HepG2 (cell line): ENCODE data around the gene POLA2. TPM values are rescaled to one million over a fixed set of nuclear protein-coding genes. Genes with fewer than 3 reads are reported as not detected.

Experiments
- ATAC-seq: fragments of 200-7000 bp; cut with Tn5 transposase; 3 replicates; pipeline ENCODE4 v1.9.1; 2020; ENCODE audit warnings: mild to moderate bottlenecking, moderate library complexity
- BruUV-seq: library from RNA; stranded (reverse); fragments of 400-500 nt; replicated peaks from 2 replicates; lab custom pipeline; 2021; lab: Mats Ljungman, UMichigan
- CTCF ChIA-PET: fragments of 300-600 bp; formaldehyde crosslinking; extraction: SDS; loops from one replicate; lab custom pipeline; 2021; ENCODE audit warnings: low total read pairs, inconsistent platforms, low intra/inter-chr PET ratio; lab: Yijun Ruan, JAX
- POLR2A ChIA-PET: fragments of 350-600 bp; sonication (Branson Sonifier 250); formaldehyde crosslinking; loops from one replicate; lab custom pipeline; 2020; ENCODE audit warnings: antibody characterized with exemption, inconsistent platforms; lab: Yijun Ruan, JAX
- DNase-seq: peaks from one replicate; pipeline ENCODE4 v3.0.0-alpha.2; 2015; ENCODE audit warnings: low spot score
- FAIRE-seq: peaks from 3 replicates; lab custom pipeline; 2011; peaks lifted over from hg19 to GRCh38; lab: Jason Lieb, UNC
- H2AFZ ChIP-seq: one replicate; pipeline ENCODE4 v1.6.1; 2011; ENCODE audit warnings: low read length, inconsistent platforms
- H3K27ac ChIP-seq: fragments of 300-600 bp; 3 replicates; pipeline ENCODE4 v1.8.0; 2011; ENCODE audit warnings: mixed run types, mild to moderate bottlenecking, mixed read lengths, low read length, inconsistent platforms; ENCODE audit not compliant: insufficient read depth; ENCODE audit errors: extremely low read length
- H3K27me3 ChIP-seq, 2 experiments: fragments of 200-600 bp in 1 of 2; 2 replicates in 1 of 2; 3 replicates in 1 of 2; pipeline versions ENCODE4 v1.6.0 to v1.8.0; 2011; ENCODE audit warnings: low read length in 2 of 2, mild to moderate bottlenecking in 2 of 2, moderate library complexity in 2 of 2, inconsistent platforms in 1 of 2; ENCODE audit not compliant: insufficient read depth in 2 of 2, control insufficient read depth in 1 of 2
- H3K36me3 ChIP-seq, 2 experiments: fragments of 200-600 bp in 1 of 2; replicated peaks in 1 of 2; 2 replicates in 1 of 2; 3 replicates in 1 of 2; pipeline versions ENCODE4 v1.5.1 to v1.8.0; 2011; ENCODE audit warnings: low read length in 2 of 2, inconsistent platforms in 1 of 2; ENCODE audit not compliant: insufficient read depth in 2 of 2, control insufficient read depth in 1 of 2
- H3K4me1 ChIP-seq: 2 replicates; pipeline ENCODE4 v1.5.1; 2012; ENCODE audit warnings: low read length, inconsistent platforms; ENCODE audit not compliant: insufficient read depth
- H3K4me2 ChIP-seq: 2 replicates; pipeline ENCODE4 v1.6.0; 2011; ENCODE audit warnings: low read depth, low read length, inconsistent platforms
- H3K4me3 ChIP-seq, 3 experiments: fragments of 200-600 bp in 1 of 3; sonication (generic), shearing (Covaris generic) in 1 of 3; replicated peaks in 1 of 3; 2 replicates each; pipeline ENCODE4 v1.5.1; 2011 to 2016; ENCODE audit warnings: low read length in 3 of 3, inconsistent platforms in 2 of 3, low read depth in 2 of 3, mild to moderate bottlenecking in 2 of 3, control low read depth in 1 of 3, mixed read lengths in 1 of 3; ENCODE audit not compliant: insufficient read depth in 1 of 3
- H3K79me2 ChIP-seq: one replicate; pipeline ENCODE4 v1.6.1; 2011; ENCODE audit warnings: low read length, inconsistent platforms; ENCODE audit not compliant: insufficient read depth
- H3K9ac ChIP-seq: 2 replicates; pipeline ENCODE4 v1.6.0; 2011; ENCODE audit warnings: mild to moderate bottlenecking, low read depth, low read length, inconsistent platforms; ENCODE audit not compliant: insufficient read depth
- H3K9me3 ChIP-seq: 2 replicates; pipeline ENCODE4 v1.5.1; 2012; ENCODE audit warnings: mild to moderate bottlenecking, low read length
- H4K20me1 ChIP-seq: 2 replicates; pipeline ENCODE4 v1.6.0; 2011; ENCODE audit warnings: inconsistent platforms, mild to moderate bottlenecking, low read length, moderate library complexity; ENCODE audit not compliant: insufficient read depth
- ARHGAP35 ChIP-seq: sonication (generic); formaldehyde crosslinking; IDR thresholded peaks from 2 replicates; pipeline ENCODE4 v1.9.0; 2022; ENCODE audit warnings: mild to moderate bottlenecking, inconsistent platforms, moderate library complexity, missing genetic modification reagents, borderline replicate concordance
- GLMP ChIP-seq: sonication (generic); formaldehyde crosslinking; IDR thresholded peaks from 2 replicates; pipeline ENCODE4 v1.9.0; 2021; ENCODE audit warnings: missing genetic modification reagents, mild to moderate bottlenecking, borderline replicate concordance
- GMEB1 ChIP-seq: sonication (generic); formaldehyde crosslinking; IDR thresholded peaks from 2 replicates; pipeline ENCODE4 v1.5.1; 2020; ENCODE audit warnings: missing genetic modification reagents, mild to moderate bottlenecking, borderline replicate concordance
- HOXA5 ChIP-seq: sonication (generic); formaldehyde crosslinking; IDR thresholded peaks from 2 replicates; pipeline ENCODE4 v1.4.0; 2020; ENCODE audit warnings: missing genetic modification reagents
- IKZF5 ChIP-seq: IDR thresholded peaks from 2 replicates; pipeline ENCODE4 v1.6.1; 2018; ENCODE audit warnings: missing genetic modification reagents, mild to moderate bottlenecking, missing compliant biosample characterization
- SAFB2 ChIP-seq: sonication (generic); formaldehyde crosslinking; IDR thresholded peaks from 2 replicates; pipeline ENCODE4 v1.5.1; 2020; ENCODE audit warnings: missing genetic modification reagents, low read depth, mild to moderate bottlenecking, borderline replicate concordance
- SMYD3 ChIP-seq: sonication (generic); formaldehyde crosslinking; IDR thresholded peaks from 2 replicates; pipeline ENCODE4 v1.8.1; 2023; ENCODE audit warnings: mild to moderate bottlenecking, missing genetic modification reagents
- TEAD2 ChIP-seq: sonication (generic); formaldehyde crosslinking; IDR thresholded peaks from 2 replicates; pipeline ENCODE4 v1.9.0; 2021; ENCODE audit warnings: missing genetic modification reagents
- TEAD3 ChIP-seq: optimal IDR thresholded peaks from 2 replicates; pipeline ENCODE3; 2016; ENCODE audit warnings: borderline replicate concordance
- THRA ChIP-seq: sonication (generic); formaldehyde crosslinking; IDR thresholded peaks from 2 replicates; pipeline ENCODE4 v1.4.0; 2020; ENCODE audit warnings: missing genetic modification reagents, borderline replicate concordance
- ZNF670 ChIP-seq: sonication (generic); formaldehyde crosslinking; IDR thresholded peaks from 2 replicates; pipeline ENCODE4 v1.8.0; 2022; ENCODE audit warnings: mild to moderate bottlenecking, missing genetic modification reagents, borderline replicate concordance
- ZNF772 ChIP-seq: sonication (generic); formaldehyde crosslinking; IDR thresholded peaks from 2 replicates; pipeline ENCODE4 v1.5.0; 2020; ENCODE audit warnings: mild to moderate bottlenecking, missing genetic modification reagents
- WGBS: methylation state at CpG from one replicate; pipeline ENCODE4 v1.1.6; 2017; ENCODE audit warnings: low lambda C conversion rate; 5-methylcytosine and 5-hydroxymethylcytosine counted together
- in situ Hi-C: cut with HindIII; loops from 2 replicates; pipeline ENCODE4 v1.10.0; 2017; ENCODE audit warnings: low pct_unique_long_range_greater_than_20kb; ENCODE audit not compliant: extremely low pct_ligation_motif_present
- intact Hi-C: fragments of 100-400 bp; cut with micrococcal nuclease; formaldehyde crosslinking; loops from one replicate; pipeline ENCODE4 v1.10.0; 2022; ENCODE audit not compliant: unreplicated experiment
- polyA plus RNA-seq, 8 experiments: library from polyadenylated mRNA; depleted of rRNA in 3 of 8; stranded (reverse) in 7 of 8; unstranded in 1 of 8; fragments of >200 nt; fragmentation: Illumina TruSeq in 4 of 8; extraction: Trizol in 4 of 8; gene quantifications; 2 replicates each; pipeline versions ENCODE4 v1.2.1 to v1.2.3, GENCODE V29; 2011 to 2016; ENCODE audit warnings: low read depth in 4 of 8, missing spikeins in 1 of 8, mixed read lengths in 1 of 8; ENCODE audit not compliant: insufficient read depth in 1 of 8
- total RNA-seq, 5 experiments: library from RNA; depleted of rRNA; stranded (reverse); fragments of >200 nt; fragmentation: Illumina TruSeq; extraction: Trizol; gene quantifications; 2 replicates each; pipeline ENCODE4 v1.2.3, GENCODE V29; 2016; ENCODE audit warnings: low read depth in 1 of 5
- TF ChIP-seq, protein P1 (sequence below): sonication (generic); formaldehyde crosslinking; IDR thresholded peaks from 2 replicates; pipeline ENCODE4 v1.5.0; 2020; ENCODE audit warnings: missing genetic modification reagents, mild to moderate bottlenecking, borderline replicate concordance
- TF ChIP-seq, protein P2 (sequence below): IDR thresholded peaks from 2 replicates; pipeline ENCODE4 v1.6.1; 2016; ENCODE audit warnings: low read depth, control low read depth

Gene POLA2
- total and polyA plus RNA-seq, 2 of the 13 experiments (the other 11 are each of a cell fraction or from before 2014, with no cell fraction given): 9.7 to 15.6 TPM

DNA sequence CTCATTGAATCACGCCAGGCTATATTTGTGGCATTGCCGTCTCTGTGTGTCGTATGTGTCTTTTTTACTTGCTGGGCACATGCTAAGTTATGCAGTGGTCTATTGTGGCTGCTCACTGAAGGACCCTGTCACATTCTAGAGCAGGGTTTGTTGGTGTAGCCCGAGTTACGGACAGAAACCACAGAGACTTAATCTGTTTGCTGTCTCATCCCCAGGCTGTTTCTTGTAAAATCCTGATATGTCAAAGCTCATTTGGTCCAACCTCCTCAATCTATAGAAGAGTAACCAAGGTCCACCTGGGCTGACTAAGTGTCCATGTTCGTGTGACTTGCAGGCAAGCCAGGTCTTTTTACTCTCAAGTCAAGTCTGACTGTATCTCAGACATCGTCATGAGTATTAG is 76.9 kb downstream of the POLA2 start:
- no peak for FAIRE-seq
- H3K9me3 ChIP-seq: no peaks in the 10 kb centered on the region
- intact Hi-C loops: no loop called here
- H3K4me2 ChIP-seq: no peak overlapping the region
- WGBS: 95% methylated on average over 7 of the region's 7 CpGs
- no peak overlapping the region for H3K4me3 ChIP-seq
- no TSS peak for BruUV-seq
- no peak for ATAC-seq
- H4K20me1 ChIP-seq: no peaks in the 10 kb centered on the region
- H3K27ac ChIP-seq: no peak overlapping the region
- H3K36me3 ChIP-seq: peaks cover 18 to 40% of the 10 kb centered on the region in 2 experiments
- peaks cover 47% of the 10 kb centered on the region for H3K79me2 ChIP-seq
- no peak for DNase-seq
- H3K9ac ChIP-seq: no peak overlapping the region
- peaks cover 12% of the 10 kb centered on the region for H3K4me1 ChIP-seq
- no peak overlapping the region for H2AFZ ChIP-seq
- in situ Hi-C loops: no loop called here
- ChIA-PET POLR2A (interaction anchor here (2.4 kb wide), 1 partner anchor 13 kb away, joined by 7 read pairs; no protein-coding TSS in a partner anchor), CTCF (no interaction called here)
- H3K27me3 ChIP-seq: no peaks in the 10 kb centered on the region; a peak in 1 of 5 replicates
- TF ChIP-seq THRA (CRISPR knock-in tag): no peak
- no peak for TF ChIP-seq TEAD2 (CRISPR knock-in tag)
- TF ChIP-seq SMYD3 (CRISPR knock-in tag): no peak
- TF ChIP-seq, protein P1, sequence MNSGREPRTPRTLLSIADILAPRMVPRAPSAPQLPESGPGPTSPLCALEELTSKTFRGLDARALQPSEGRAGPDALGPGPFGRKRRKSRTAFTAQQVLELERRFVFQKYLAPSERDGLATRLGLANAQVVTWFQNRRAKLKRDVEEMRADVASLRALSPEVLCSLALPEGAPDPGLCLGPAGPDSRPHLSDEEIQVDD: no peak
- TF ChIP-seq ZNF670: no peak
- TF ChIP-seq GMEB1 (CRISPR knock-in tag): no peak
- no peak for TF ChIP-seq SAFB2 (CRISPR knock-in tag)
- no peak for TF ChIP-seq ARHGAP35 (CRISPR knock-in tag)
- no peak for TF ChIP-seq TEAD3 (CRISPR knock-in tag)
- no peak for TF ChIP-seq ZNF772 (CRISPR knock-in tag)
- TF ChIP-seq, protein P2, sequence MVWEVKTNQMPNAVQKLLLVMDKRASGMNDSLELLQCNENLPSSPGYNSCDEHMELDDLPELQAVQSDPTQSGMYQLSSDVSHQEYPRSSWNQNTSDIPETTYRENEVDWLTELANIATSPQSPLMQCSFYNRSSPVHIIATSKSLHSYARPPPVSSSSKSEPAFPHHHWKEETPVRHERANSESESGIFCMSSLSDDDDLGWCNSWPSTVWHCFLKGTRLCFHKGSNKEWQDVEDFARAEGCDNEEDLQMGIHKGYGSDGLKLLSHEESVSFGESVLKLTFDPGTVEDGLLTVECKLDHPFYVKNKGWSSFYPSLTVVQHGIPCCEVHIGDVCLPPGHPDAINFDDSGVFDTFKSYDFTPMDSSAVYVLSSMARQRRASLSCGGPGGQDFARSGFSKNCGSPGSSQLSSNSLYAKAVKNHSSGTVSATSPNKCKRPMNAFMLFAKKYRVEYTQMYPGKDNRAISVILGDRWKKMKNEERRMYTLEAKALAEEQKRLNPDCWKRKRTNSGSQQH (CRISPR knock-in tag): no peak
- TF ChIP-seq GLMP (CRISPR knock-in tag): no peak
- no peak for TF ChIP-seq HOXA5 (CRISPR knock-in tag)
- no peak for TF ChIP-seq IKZF5 (CRISPR knock-in tag)
